GM19455 (cell line): Measurements from ENCODE around the gene SLC1A2.

Experiments used
- ATAC-seq: cut with Tn5 transposase; IDR thresholded peaks from one replicate; pipeline ENCODE4 v1.9.1; 2021; ENCODE audit not compliant: unreplicated experiment

Gene SLC1A2

GRCh38 chr11:35247863-35248262 lies 171.5 kb downstream of the SLC1A2 start:
- no peak for ATAC-seq

GRCh38 chr11:35247428-35247827 lies 171.9 kb downstream of the SLC1A2 start:
- no peak for ATAC-seq

- ATAC-seq = no peak
Measured at GRCh38 chr11:35246745-35247144, 172.6 kb downstream of the SLC1A2 start.

GRCh38 chr11:35245786-35246185 lies 173.6 kb downstream of the SLC1A2 start:
- ATAC-seq = no peak

DNA sequence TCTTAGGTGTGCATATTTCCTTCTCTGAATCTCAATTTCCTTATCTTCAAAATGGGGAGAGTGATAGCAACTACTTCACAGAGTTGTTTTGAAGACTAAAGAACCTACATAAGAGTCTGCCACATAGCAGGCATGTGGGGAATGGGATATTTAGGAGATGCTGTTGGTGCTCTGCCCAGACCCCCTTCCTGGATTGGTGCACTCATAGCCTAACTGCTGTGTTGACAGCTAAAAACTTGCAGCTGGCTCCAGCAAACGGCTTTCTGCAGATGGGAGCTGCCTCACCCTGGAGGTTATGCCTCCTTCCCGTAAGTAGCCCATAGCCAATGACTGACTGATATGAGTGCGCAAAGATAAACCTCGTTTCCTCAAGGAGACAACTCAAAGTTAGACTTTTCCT lies 174.3 kb downstream of the SLC1A2 start:
- no peak for ATAC-seq

DNA sequence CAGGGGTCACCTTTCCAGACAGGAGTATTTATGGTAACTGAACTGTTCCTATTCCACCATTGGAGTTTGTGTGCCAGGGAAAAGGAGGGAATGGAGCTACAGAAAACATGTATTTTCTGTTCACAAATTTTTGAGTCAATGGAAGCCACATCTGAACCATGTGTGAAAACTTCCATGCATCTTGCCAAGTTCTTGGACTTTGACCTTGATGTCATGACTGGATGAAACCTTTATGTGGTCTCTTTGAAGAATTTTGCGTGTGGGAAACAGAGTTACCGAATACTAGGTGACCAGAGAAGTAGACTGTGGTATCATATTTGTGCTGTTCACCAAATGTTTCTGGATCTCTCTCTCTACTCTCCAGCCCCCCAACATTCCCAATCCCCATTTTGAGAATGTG lies 175.6 kb downstream of the SLC1A2 start:
- no peak for ATAC-seq

GRCh38 chr11:35242412-35243242 lies 176.7 kb downstream of the SLC1A2 start:
- no peak for ATAC-seq

- ATAC-seq = no peak
Measured at GRCh38 chr11:35241531-35241930, 177.8 kb downstream of the SLC1A2 start.

- no peak for ATAC-seq
Measured at GRCh38 chr11:35241083-35241482, 178.3 kb downstream of the SLC1A2 start.

DNA sequence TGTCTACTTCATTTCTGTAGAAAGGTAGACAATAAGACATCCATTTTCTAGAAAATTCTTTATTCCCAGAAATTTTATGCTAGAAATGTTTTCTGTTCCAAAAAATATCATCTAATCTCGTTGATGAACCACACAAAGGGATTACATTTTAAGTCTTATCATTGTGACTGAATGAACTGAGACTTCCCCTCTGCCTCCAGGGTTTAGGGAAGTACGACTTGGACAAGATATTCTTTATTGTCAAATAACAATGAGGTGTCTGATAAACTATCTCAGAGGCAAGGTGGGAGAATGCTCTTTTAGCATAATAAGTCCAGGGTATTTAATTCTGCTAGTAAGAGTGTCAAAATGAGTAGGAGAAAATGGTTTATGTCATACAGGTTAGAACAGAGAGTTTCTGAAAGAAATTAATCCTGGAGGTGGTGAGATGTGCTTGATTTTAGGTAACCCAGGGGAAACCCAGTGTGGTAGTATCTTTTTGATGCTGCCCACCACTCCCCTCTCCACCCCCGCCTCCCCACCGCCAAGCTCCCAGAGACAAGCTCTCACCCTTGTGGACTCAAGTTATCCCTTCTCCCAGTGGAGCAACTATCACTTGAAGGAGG lies 179.8 kb downstream of the SLC1A2 start:
- ATAC-seq = no peak

GRCh38 chr11:35238882-35239281 lies 180.5 kb downstream of the SLC1A2 start:
- ATAC-seq = no peak

DNA sequence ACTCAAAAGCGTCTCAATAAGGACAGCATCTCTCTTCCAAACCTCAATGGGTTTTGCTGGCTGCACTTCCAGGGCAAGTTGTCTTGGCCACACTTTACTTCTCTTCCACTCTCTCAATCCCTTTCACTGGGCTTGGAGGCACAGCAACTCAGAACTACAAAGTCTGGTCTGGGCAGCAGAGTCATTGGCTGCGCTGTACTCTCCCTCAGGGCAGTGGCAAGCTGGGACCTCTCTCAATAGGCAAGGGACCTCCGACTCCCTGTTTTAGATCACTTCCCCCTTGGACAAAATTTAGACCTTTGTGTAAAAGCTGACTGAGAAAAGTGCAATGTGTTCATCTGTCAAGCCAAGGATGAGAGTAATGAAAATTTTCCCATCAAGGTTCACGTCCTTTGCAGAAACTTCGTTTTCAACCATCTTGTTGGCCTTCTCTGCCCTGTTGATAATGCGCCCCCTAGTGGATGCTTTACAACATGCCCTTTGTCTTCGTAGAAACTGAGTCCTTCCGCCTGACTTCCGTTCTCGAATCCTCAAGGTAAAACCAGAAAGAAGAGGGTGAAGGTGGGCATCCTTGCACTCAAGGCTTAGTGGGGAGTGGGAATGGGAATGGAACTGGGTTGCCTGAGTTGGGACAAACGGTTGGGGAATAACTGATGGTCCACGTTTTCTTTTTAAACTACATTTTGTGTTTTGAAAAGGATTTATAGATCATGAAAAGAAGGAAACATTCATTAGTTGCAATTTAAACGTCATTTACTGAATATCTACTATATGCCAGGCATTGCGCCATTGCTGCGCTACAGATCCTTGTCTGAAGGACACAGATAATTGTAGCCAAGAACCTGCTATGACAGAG lies 181.3 kb downstream of the SLC1A2 start:
- no peak for ATAC-seq

DNA sequence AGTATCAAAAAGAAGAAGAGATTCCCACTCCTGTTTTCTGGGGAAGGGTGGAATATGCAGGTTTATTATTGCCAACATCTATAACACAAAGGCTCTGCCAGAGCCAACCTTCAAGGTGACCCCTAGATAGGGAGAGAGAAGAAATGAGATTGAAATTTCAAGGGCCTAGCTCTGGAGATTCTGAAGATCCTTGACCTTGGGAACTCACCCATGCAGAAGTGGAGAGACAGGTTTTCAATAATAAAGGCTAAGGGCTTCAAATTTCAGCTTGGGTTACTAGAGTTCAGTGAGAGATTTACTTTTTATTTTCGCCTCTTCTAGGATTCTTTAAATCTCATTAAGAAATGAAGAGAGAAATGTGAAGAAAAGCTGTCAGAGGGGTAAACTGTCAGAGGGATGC lies 182.0 kb downstream of the SLC1A2 start:
- no peak for ATAC-seq

DNA sequence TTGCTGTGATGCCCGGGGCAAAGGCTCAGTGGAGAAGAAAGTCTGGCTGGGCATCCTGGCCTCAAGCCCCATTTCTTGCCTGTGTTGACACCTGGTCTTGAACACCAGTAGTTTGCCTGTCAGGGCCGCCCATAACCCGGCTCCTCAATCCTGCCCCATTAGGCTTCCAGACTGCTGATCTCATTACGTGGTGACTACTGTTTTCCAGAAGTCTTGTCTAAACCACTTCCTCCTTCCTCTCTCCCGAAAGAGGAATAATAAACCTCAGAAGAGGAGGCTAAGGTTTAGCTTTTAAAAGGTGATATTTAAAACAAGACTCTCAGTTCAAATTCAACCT lies 182.7 kb downstream of the SLC1A2 start:
- ATAC-seq = no peak

DNA sequence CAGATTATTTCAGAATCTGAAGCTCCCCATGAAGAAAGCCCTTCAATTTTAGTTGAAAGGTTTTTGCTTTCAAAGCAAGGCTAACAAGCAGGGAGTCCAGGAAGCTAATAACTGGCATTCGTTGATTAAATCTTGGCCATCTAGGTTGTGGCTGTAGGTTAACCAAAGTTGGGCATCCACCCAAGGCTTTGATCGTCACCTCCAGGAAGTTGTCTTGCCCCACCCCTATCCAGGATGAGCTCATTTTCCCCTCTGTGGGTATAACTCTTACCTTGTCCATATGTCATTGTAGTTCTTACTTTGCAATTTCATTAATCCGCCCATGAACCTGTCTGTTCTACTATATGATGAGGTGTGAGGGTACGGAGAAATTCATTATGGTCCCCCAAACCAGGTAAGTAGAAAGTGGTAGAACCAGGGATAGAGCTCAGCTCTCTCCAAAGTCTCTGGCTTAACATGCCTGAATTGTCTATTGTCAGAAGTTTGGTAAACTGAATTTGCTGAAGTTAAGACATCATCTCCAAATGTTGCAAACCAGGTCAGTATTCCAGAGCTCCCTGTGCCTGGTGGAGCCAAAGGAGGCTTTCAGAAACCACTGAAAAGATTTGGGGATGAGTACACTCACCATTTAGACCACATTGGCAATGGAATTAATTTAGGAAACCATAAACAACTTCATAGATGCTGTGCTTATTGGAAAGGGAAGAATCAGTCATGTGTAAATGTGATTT lies 183.3 kb downstream of the SLC1A2 start:
- no peak for ATAC-seq

GRCh38 chr11:35235498-35235897 lies 183.9 kb downstream of the SLC1A2 start:
- ATAC-seq = no peak

DNA sequence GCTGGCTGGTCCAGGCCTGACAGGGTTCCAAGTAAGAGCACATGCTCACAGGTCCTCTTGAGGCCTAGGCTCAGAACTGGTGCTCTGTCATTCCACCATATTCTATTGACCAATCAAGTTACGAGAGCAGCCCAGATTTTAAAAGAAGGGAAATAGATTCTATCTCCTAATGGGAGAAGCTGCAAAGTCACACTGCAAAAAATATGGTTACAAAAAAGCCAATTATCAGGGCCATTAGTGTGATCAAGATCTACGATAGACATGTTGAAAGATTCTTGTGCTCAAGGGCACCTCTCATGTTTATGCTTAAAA lies 184.2 kb downstream of the SLC1A2 start:
- no peak for ATAC-seq

DNA sequence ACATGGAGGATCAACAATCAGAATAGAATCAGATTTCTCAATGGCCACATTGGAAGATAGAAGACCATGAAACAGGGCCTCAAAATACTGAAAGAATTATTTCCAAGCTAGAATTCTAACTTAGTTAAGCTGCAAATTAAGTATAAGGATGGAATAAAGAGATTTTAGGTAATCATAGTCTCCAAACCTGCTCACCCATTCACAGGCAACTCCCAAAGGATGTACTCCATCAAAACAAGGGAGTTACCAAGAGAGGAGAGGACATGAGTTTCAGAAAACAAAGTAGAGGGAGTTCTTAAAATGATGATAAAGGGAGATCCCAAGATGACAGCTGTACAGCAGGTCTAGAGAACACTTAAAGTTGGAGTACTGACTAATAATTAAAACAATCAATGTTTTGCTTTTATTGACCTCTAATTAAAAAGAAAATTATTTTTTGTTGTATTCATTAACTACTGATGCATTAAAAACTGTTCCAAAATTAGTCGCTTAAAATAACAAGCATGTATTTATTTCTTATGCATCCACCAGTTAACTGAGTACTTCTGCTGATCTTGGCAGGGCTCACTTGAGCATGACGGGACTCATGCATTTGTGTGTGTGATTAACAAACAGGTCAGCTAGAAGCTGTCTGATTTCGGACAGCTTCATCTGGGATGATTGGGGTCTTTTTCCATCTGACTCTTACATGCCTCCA lies 184.8 kb downstream of the SLC1A2 start:
- ATAC-seq = no peak

DNA sequence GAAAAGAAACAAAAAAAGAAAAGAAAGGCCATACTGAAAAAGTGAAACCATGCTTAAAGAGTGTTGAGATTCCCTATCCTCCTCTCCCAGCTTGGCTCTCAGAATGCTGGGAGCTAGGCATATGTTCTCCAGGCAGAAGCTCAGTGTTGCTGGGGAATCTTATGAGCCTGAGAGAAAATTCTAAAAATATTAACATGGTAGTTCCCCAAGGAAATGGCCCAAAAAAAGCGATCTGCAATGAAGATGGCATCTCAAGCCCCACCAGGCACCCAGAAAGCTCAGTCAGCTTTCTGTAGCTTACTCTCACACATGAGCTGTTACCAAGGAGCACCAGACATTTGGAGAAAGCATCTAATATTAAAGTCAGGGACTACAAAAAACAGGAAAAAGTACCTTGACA lies 185.8 kb downstream of the SLC1A2 start:
- no peak for ATAC-seq

GRCh38 chr11:35232891-35233330 lies 186.4 kb downstream of the SLC1A2 start:
- no peak for ATAC-seq
